ENCODE measurements around the gene HIGD2A.
"Not testable (repeated sequence)": the region's sequence is repeated elsewhere in the genome, so short reads cannot be mapped to it uniquely, and the experiment has no call there.

The HIGD2A gene

GRCh38 chr5:176394881-176395675 is 6.5 kb downstream of the HIGD2A start:
- peaks cover 3% of the 10 kb centered on the region for H3K79me2 ChIP-seq (ENCODE audit: control insufficient read depth, insufficient read depth, low read length, unreplicated experiment)
- H3K27ac ChIP-seq (ENCODE audit: low read depth, low read length) = no peak overlapping the region
- H3K27me3 ChIP-seq (ENCODE audit: insufficient read depth, low read length) = no peaks in the 10 kb centered on the region
- no peaks in the 10 kb centered on the region for H3K4me1 ChIP-seq (ENCODE audit: control insufficient read depth, insufficient read depth, low read length, unreplicated experiment)
- no peaks in the 10 kb centered on the region for H3K36me3 ChIP-seq (ENCODE audit: insufficient read depth, low read length)
- no peak overlapping the region for H3K4me3 ChIP-seq (ENCODE audit: low read depth, low read length)
- H2AFZ ChIP-seq (ENCODE audit: low read length, unreplicated experiment) = no peak overlapping the region

- Histone ChIP-seq H3K79me2 (ENCODE audit: control insufficient read depth, insufficient read depth, low read length, unreplicated experiment) (no peaks in the 10 kb centered on the region), H3K27me3 (ENCODE audit: insufficient read depth, low read length) (no peaks in the 10 kb centered on the region), H3K4me1 (ENCODE audit: control insufficient read depth, insufficient read depth, low read length, unreplicated experiment) (no peaks in the 10 kb centered on the region), H3K27ac (ENCODE audit: low read depth, low read length) (no peak overlapping the region), H3K4me3 (ENCODE audit: low read depth, low read length) (no peak overlapping the region), H3K36me3 (ENCODE audit: insufficient read depth, low read length) (no peaks in the 10 kb centered on the region), H2AFZ (ENCODE audit: low read length, unreplicated experiment) (no peak overlapping the region)
Observed at GRCh38 chr5:176396330-176396729, 7.8 kb downstream of the HIGD2A start.

- Histone ChIP-seq H3K27me3 (ENCODE audit: insufficient read depth, low read length) (no peaks in the 10 kb centered on the region), H3K36me3 (ENCODE audit: insufficient read depth, low read length) (no peaks in the 10 kb centered on the region), H3K4me1 (ENCODE audit: control insufficient read depth, insufficient read depth, low read length, unreplicated experiment) (no peaks in the 10 kb centered on the region), H3K4me3 (ENCODE audit: low read depth, low read length) (no peak overlapping the region), H3K27ac (ENCODE audit: low read depth, low read length) (no peak overlapping the region), H3K79me2 (ENCODE audit: control insufficient read depth, insufficient read depth, low read length, unreplicated experiment) (no peaks in the 10 kb centered on the region), H2AFZ (ENCODE audit: low read length, unreplicated experiment) (no peak overlapping the region)
Observed at GRCh38 chr5:176397736-176398420, 9.3 kb downstream of the HIGD2A start.

- Histone ChIP-seq H2AFZ (ENCODE audit: low read length, unreplicated experiment) (no peak overlapping the region), H3K79me2 (ENCODE audit: control insufficient read depth, insufficient read depth, low read length, unreplicated experiment) (no peaks in the 10 kb centered on the region), H3K4me3 (ENCODE audit: low read depth, low read length) (no peak overlapping the region), H3K27me3 (ENCODE audit: insufficient read depth, low read length) (no peaks in the 10 kb centered on the region), H3K27ac (ENCODE audit: low read depth, low read length) (no peak overlapping the region), H3K4me1 (ENCODE audit: control insufficient read depth, insufficient read depth, low read length, unreplicated experiment) (no peaks in the 10 kb centered on the region), H3K36me3 (ENCODE audit: insufficient read depth, low read length) (no peaks in the 10 kb centered on the region)
Observed at GRCh38 chr5:176400382-176401156, 12.0 kb downstream of the HIGD2A start.

GRCh38 chr5:176401281-176402205 is 13.0 kb downstream of the HIGD2A start:
- Histone ChIP-seq H3K36me3 (ENCODE audit: insufficient read depth, low read length) (no peaks in the 10 kb centered on the region), H3K27me3 (ENCODE audit: insufficient read depth, low read length) (no peaks in the 10 kb centered on the region), H3K4me3 (ENCODE audit: low read depth, low read length) (no peak overlapping the region), H3K4me1 (ENCODE audit: control insufficient read depth, insufficient read depth, low read length, unreplicated experiment) (no peaks in the 10 kb centered on the region), H3K27ac (ENCODE audit: low read depth, low read length) (no peak overlapping the region), H2AFZ (ENCODE audit: low read length, unreplicated experiment) (no peak overlapping the region), H3K79me2 (ENCODE audit: control insufficient read depth, insufficient read depth, low read length, unreplicated experiment) (no peaks in the 10 kb centered on the region)

GRCh38 chr5:176405656-176406435 is 17.3 kb downstream of the HIGD2A start:
- Histone ChIP-seq H3K27me3 (ENCODE audit: insufficient read depth, low read length) (no peaks in the 10 kb centered on the region), H3K79me2 (ENCODE audit: control insufficient read depth, insufficient read depth, low read length, unreplicated experiment) (no peaks in the 10 kb centered on the region), H2AFZ (ENCODE audit: low read length, unreplicated experiment) (no peak overlapping the region), H3K4me1 (ENCODE audit: control insufficient read depth, insufficient read depth, low read length, unreplicated experiment) (peaks cover 1% of the 10 kb centered on the region), H3K4me3 (ENCODE audit: low read depth, low read length) (no peak overlapping the region), H3K36me3 (ENCODE audit: insufficient read depth, low read length) (peaks cover 7% of the 10 kb centered on the region; the same call in 1 of the 2 replicates), H3K27ac (ENCODE audit: low read depth, low read length) (no peak overlapping the region)

GRCh38 chr5:176406436-176407052 is 18.0 kb downstream of the HIGD2A start:
- H3K79me2 ChIP-seq (ENCODE audit: control insufficient read depth, insufficient read depth, low read length, unreplicated experiment) = no peaks in the 10 kb centered on the region
- no peak overlapping the region for H3K27ac ChIP-seq (ENCODE audit: low read depth, low read length)
- peaks cover 7% of the 10 kb centered on the region; the same call in 1 of the 2 replicates for H3K36me3 ChIP-seq (ENCODE audit: insufficient read depth, low read length)
- no peak overlapping the region for H2AFZ ChIP-seq (ENCODE audit: low read length, unreplicated experiment)
- no peaks in the 10 kb centered on the region for H3K27me3 ChIP-seq (ENCODE audit: insufficient read depth, low read length)
- H3K4me3 ChIP-seq (ENCODE audit: low read depth, low read length) = no peak overlapping the region
- H3K4me1 ChIP-seq (ENCODE audit: control insufficient read depth, insufficient read depth, low read length, unreplicated experiment) = peaks cover 8% of the 10 kb centered on the region

- Histone ChIP-seq H3K27me3 (ENCODE audit: insufficient read depth, low read length) (no peaks in the 10 kb centered on the region), H3K36me3 (ENCODE audit: insufficient read depth, low read length) (peaks cover 7% of the 10 kb centered on the region; the same call in 1 of the 2 replicates), H3K79me2 (ENCODE audit: control insufficient read depth, insufficient read depth, low read length, unreplicated experiment) (peaks cover 2% of the 10 kb centered on the region), H3K4me1 (ENCODE audit: control insufficient read depth, insufficient read depth, low read length, unreplicated experiment) (peaks cover 17% of the 10 kb centered on the region), H2AFZ (ENCODE audit: low read length, unreplicated experiment) (no peak overlapping the region), H3K4me3 (ENCODE audit: low read depth, low read length) (no peak overlapping the region), H3K27ac (ENCODE audit: low read depth, low read length) (no peak overlapping the region)
Observed at GRCh38 chr5:176407456-176408251, 19.1 kb downstream of the HIGD2A start.

GRCh38 chr5:176408252-176408573 is 19.7 kb downstream of the HIGD2A start:
- not testable (repeated sequence) for H3K79me2 ChIP-seq (ENCODE audit: control insufficient read depth, insufficient read depth, low read length, unreplicated experiment); H3K27ac ChIP-seq (ENCODE audit: low read depth, low read length); H3K36me3 ChIP-seq (ENCODE audit: insufficient read depth, low read length); H3K4me3 ChIP-seq (ENCODE audit: low read depth, low read length); H2AFZ ChIP-seq (ENCODE audit: low read length, unreplicated experiment); H3K27me3 ChIP-seq (ENCODE audit: insufficient read depth, low read length)
- H3K4me1 ChIP-seq (ENCODE audit: control insufficient read depth, insufficient read depth, low read length, unreplicated experiment) = peaks cover 18% of the 10 kb centered on the region
